ENCODE measurements around the gene MT1M.
A peak's percentile ranks its signal among the peaks of the same experiment; 100 is the strongest.
"Not testable (repeated sequence)": the region's sequence is repeated elsewhere in the genome, so short reads cannot be mapped to it uniquely, and the experiment has no call there.

Gene MT1M

GRCh38 chr16:56618138-56618537, 14.3 kb upstream of the MT1M start:
- ChIA-PET POLR2A (ENCODE audit: low non-redundant PET) (no interaction called here), CTCF (interaction anchor here (1.1 kb wide), 1 partner anchor 26 kb away, joined by 3 read pairs; no protein-coding TSS in a partner anchor)
- no peak for DNase-seq (ENCODE audit: low spot score)
- no peak for TF ChIP-seq CTCF (conservative IDR thresholded peaks at IDR 0.05; ENCODE audit: low read depth)
- peak overlapping the region; percentile 26; the same call in 1 of the 2 replicates for H3K27ac ChIP-seq

- TF ChIP-seq CTCF (conservative IDR thresholded peaks at IDR 0.05; ENCODE audit: low read depth), result no peak
- ChIA-PET POLR2A (ENCODE audit: low non-redundant PET) (no interaction called here), CTCF (no interaction called here)
- no peak overlapping the region for H3K27ac ChIP-seq
- no peak for DNase-seq (ENCODE audit: low spot score)
Measured at GRCh38 chr16:56620339-56620897, 12.0 kb upstream of the MT1M start.

GRCh38 chr16:56621665-56622445, 10.6 kb upstream of the MT1M start:
- CTCF ChIA-PET, result interaction anchor here (0.7 to 0.9 kb wide), 2 partner anchors 56 to 91 kb away, joined by 3 read pairs; no protein-coding TSS in a partner anchor
- H3K27ac ChIP-seq; DNase-seq (ENCODE audit: low spot score); POLR2A ChIA-PET (ENCODE audit: low non-redundant PET): not testable (repeated sequence)

GRCh38 chr16:56623184-56623583, 9.3 kb upstream of the MT1M start:
- POLR2A ChIA-PET (ENCODE audit: low non-redundant PET), result interaction anchor here (0.8 kb wide), 1 partner anchor 17 kb away, joined by 3 read pairs; no protein-coding TSS in a partner anchor
- not testable (repeated sequence) for DNase-seq (ENCODE audit: low spot score); H3K27ac ChIP-seq
- CTCF ChIA-PET, result interaction anchor here (0.7 kb wide), 1 partner anchor 13 kb away, joined by 3 read pairs; no protein-coding TSS in a partner anchor

- no peak for DNase-seq (ENCODE audit: low spot score)
- no peak overlapping the region for H3K27ac ChIP-seq
- no peak for TF ChIP-seq CTCF (conservative IDR thresholded peaks at IDR 0.05; ENCODE audit: low read depth)
- ChIA-PET CTCF (interaction anchor here (0.7 kb wide), 1 partner anchor 14 kb away, joined by 3 read pairs; no protein-coding TSS in a partner anchor), POLR2A (ENCODE audit: low non-redundant PET) (interaction anchor here (0.8 kb wide), 1 partner anchor 18 kb away, joined by 3 read pairs; no protein-coding TSS in a partner anchor)
Measured at GRCh38 chr16:56623637-56624036, 8.8 kb upstream of the MT1M start.

- TF ChIP-seq CTCF (conservative IDR thresholded peaks at IDR 0.05; ENCODE audit: low read depth), result no peak
- ChIA-PET POLR2A (ENCODE audit: low non-redundant PET) (interaction anchor here (0.7 to 2.4 kb wide), 6 partner anchors 14 to 64 kb away, joined by 4 to 14 read pairs (median 7); partner anchors contain the start of gene MT2A), CTCF (interaction anchor here (0.6 to 1.1 kb wide), 3 partner anchors 18 to 77 kb away, joined by 3 to 6 read pairs (median 5); no protein-coding TSS in a partner anchor)
- peak within 1 kb of the TSS; percentile 90 for H3K27ac ChIP-seq
- DNase-seq (ENCODE audit: low spot score), result peak; percentile 71
Measured at GRCh38 chr16:56625140-56625942, 7.1 kb upstream of the MT1M start, which contains the start of gene MT1E. TSS of gene MT1E (plus strand) at chr16:56625781. CDS start at chr16:56625852, 71 bp downstream.
